Daoy (cell line): ENCODE measurements around the gene GCK. TPM values are rescaled to one million over a fixed set of nuclear protein-coding genes. Genes with fewer than 3 reads are reported as not detected.

ENCODE experiments used
- total RNA-seq: library from RNA; depleted of rRNA; stranded (reverse); fragments of >200 nt; shearing (Covaris generic); gene quantifications from 2 replicates; pipeline ENCODE4 v1.2.3, GENCODE V29; 2014; rRNA removed

The GCK gene
- total RNA-seq, 1 experiment from 2014 or later, result 0.46 TPM

Other genes starting within 250 kb of the GCK start
- gene SPDYE1, start 191.5 kb downstream of the GCK start, total RNA-seq, result not detected in 2 replicates
- gene DBNL, start 144.7 kb downstream of the GCK start, total RNA-seq, result 183 and 191 TPM in 2 replicates
- 0.39 TPM in 1 of 2 replicates, not detected in the other for gene PGAM2, start 123.9 kb downstream of the GCK start, total RNA-seq
- gene POLM, start 106.9 kb downstream of the GCK start, total RNA-seq, result 16.2 and 24.1 TPM in 2 replicates
- not detected in 2 replicates for gene AEBP1, start 85.1 kb downstream of the GCK start, total RNA-seq
- 177 and 204 TPM in 2 replicates for gene POLD2, start 65.9 kb downstream of the GCK start, total RNA-seq
- not detected in 2 replicates for gene MYL7, start 48.1 kb downstream of the GCK start, total RNA-seq
- gene YKT6, start 11.5 kb upstream of the GCK start, total RNA-seq, result 224 and 232 TPM in 2 replicates
- 0.06 TPM in 1 of 2 replicates, not detected in the other for gene CAMK2B, start 136.2 kb upstream of the GCK start, total RNA-seq